ENCODE measurements around the gene CNBP.
"Not testable (repeated sequence)": the region's sequence is repeated elsewhere in the genome, so short reads cannot be mapped to it uniquely, and the experiment has no call there.

Gene CNBP

DNA sequence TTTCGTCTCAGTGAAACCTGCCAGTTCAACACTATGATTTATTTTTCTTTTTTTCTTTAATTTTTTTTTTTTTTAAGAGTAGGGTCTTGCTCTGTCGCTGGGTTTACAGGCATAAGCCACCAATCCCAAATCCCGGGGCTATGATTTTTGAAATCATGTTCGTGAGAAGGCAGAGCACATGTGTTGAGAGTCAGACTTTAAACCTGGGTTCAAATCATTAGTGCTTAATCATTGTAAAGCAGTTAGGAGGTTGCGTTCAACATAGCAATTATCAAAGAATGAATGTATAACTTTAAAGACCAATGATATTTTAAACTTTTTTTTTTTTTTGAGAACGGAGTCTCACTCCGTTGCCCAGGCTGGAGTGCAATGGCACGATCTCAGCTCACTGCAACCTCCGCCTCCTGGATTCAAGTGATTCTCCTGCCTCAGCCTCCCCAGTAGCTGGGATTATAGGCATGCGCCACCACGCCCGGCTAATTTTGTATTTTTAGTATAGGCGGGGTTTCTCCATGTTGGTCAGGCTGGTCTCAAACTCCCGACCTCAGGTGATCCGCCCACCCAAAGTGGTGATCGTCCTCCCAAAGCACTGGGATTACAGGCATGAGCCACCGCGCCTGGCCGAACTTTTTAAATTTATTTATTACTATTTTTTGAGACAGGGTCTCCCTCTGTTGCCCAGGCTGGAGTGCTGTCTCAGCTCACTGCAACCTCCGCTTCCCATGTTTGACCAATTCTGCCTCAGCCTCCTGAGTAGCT, 1.3 kb upstream of the CNBP start:
- DNase-seq = not testable (repeated sequence)

DNA sequence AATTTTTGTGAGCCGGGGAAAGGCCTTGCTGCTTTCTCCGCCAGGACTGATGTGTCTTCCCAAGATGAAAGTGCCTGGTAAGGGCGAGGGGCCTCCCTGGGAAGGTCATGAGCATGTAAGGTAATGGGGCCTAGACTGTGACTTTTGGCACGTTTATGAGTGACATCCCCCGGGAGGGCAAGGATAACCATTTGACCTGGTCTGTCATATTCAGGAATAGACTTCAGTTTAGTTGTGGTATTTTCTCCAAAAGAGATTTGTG, 631 bp upstream of the CNBP start:
- peak; percentile 17 for DNase-seq

DNA sequence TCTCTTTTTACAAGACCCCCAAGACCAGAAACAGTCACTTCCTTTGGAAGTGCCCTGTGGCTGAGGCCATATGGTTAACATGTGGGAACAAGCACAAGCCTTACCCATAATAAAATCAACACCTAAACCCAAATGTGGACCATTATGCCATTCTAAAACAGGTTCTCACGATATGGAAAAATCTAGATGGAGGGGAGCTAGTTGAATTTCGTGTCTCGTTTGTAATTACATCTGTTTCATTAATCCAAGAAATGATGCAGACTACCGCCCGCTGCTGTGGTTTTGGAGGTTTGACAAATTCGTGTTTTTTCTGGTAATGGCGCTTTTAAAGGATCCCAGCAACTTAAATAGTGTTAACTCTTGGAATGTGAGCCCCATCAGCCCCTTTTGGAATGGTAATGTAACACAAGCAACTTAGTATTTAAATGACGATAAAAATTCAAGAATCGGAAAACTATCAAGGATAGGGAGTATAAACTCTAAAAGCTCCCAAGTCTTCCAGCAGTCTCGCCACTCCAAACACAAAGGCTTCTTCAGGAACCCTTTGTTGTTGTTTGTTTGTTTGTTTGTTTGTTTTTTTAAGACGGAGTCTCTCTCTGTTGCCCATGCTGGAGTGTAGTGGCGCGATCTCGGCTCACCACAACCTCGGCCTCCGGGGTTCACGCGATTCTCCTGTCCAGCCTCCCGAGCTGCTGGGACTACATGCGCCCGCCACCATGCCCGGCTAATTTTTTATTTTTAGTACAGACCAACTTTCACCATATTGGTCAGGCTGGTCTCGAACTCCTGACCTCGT, 1.1 kb downstream of the CNBP start:
- DNase-seq = no peak

DNA sequence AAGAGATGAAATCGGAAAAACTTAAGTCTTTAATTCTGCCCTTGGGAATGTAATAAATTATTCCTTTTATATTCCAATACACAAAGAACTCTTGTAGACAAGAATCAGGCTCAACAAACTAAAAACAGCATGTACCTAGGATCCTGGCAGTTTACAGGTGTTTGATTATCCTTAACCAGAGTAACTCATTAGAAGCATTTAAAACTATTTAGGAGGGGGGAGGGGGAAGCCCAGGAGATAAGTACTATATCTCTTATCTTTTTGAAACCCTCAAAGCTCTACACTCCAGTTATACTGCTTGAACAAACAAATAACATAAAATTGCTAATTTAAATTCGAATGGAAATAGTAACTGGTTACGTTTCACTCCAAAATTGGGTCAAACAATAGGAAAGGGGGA, 1.9 kb downstream of the CNBP start:
- no peak for DNase-seq

DNA sequence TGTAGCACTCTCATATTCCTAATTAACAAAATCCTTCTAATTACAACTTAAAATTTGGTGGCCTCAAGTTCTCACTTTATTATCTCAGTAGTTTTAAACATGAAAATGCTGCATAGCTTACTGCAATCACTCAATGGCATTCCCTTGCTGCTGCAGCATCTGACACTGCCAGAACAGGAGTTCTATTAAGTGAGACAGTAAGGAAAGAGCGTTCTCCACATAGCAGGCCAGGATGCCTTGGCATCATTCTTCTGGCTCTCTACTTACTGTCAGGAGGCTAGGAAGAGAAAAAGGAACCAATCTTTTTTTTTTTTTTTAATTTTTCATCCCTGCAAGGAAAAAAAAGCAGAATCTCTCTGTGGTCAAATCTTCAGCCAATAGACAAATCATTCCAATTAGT, 3.2 kb downstream of the CNBP start:
- DNase-seq = no peak

DNA sequence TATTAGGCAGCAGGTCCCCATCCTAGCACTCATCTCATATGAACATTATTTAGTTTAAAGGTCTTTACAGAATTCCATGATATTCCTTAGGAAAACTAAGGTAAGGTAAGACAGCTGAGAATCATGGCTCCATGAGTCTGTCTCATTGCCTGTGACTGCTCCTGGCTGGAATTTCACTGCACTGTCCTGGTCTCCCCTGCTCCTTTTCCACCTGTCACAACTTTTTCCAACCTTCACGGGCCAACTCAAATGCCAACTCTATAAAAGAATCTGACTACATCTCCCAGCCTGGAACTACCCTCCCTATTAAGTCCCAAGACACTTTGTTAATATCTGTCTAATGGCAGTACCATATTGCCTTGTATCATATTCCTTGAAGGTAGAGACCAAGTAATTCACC, 7.6 kb downstream of the CNBP start:
- DNase-seq = no peak

DNA sequence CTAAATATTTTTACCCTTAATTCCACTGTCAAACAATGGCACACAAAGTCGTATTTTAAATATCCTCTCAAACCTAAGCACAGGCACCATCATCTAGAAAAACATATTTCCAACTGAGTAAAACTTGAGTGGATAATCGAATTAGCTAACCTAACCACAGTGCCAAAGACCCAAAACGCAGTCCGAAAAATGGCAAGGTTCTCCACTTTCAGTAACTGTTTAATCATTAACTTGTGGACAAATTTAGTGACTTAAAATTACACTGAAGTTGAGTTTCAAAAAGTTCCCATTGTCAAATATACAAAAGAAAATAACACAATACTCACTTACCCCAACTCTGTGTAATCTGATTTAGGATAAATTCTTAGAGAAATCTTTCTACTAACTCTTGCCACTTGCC, 10.0 kb downstream of the CNBP start:
- no peak for DNase-seq

DNA sequence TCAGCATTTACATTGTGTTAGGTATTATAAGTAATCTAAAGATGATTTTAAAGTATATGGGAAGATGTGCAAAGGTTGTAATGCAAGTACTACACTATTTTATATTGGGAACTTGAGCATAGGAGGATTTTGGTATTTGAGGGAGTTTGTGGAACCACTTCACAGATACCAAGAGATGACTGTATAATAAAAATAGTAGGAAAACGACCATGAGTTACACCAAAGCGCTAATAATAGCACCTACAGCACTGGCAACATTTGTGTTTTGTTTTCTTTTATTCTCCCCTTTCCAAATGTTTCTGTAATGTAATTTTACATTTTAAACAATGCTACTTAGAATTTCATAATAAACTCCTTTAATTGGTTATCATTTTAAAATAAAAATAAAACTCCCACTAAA, 10.5 kb downstream of the CNBP start:
- no peak for DNase-seq

DNA sequence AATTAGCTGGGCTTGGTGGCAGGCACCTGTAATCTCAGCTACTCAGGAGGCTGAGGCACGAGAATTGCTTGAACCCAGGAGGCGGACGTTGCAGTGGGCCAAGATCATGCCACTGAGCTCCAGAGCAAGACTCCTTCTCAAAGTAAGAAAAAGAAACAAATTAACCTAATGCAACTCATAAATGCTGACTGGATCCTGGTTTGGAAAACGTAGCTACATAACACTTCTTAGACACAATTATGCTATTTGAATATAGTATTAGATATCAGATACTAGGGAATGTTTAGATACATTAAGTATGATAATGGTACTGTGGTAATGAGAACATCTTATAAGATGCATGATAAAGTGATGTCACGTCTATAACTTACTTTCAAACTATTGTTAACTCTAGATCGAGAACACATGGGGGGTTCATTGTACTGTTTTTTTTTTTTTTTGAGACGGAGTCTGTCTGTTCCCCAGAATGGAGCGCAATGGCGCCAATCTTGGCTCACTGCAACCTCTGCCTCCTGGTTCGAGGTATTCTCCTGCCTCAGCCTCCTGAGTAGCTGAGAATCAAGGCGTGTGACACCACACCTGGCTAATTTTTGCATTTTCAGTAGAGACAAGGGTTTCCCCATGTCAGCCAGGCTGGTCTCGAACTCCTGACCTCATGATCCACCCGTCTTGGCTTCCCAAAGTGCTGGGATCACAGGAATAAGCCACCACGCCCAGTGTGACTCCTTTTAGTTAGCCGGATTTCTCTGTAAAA, 16.9 kb downstream of the CNBP start:
- DNase-seq = no peak

DNA sequence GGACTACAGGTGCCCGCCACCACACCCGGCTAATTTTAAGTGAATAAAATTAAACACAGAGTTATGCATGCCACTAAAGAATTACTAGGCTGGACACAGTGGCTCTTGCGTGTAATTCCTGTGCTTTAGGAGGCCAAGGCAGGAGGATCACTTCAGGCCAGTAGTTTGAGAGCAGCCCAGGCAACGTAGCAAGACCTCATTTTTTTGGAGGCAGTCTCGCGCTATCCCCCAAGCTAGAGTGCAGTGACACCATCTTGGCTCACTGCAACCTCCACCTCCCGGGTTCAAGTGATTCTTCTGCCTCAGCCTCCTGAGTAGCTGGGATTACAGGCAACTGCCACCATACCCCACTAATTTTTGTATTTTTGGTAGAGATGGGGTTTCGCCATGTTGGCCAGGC, 18.1 kb downstream of the CNBP start:
- DNase-seq = not testable (repeated sequence)

DNA sequence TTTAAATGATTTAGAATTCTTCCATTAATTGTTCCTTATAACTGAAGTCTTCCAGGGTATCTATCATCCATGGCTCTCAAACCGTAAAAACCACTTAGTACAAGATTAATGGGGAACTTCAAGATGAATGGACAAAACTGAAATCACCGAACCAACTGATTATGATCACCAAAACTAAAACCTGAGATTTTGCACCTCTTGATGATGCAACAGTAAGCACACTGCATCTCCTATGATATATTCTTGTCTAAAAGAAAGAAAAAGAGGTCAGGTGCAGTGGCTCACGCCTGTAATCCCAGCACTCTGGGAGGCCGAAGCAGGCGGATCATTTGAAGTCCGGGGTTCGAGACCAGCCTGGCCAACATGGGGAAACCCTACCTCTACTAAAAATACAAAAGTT, 19.2 kb downstream of the CNBP start:
- DNase-seq = no peak

DNA sequence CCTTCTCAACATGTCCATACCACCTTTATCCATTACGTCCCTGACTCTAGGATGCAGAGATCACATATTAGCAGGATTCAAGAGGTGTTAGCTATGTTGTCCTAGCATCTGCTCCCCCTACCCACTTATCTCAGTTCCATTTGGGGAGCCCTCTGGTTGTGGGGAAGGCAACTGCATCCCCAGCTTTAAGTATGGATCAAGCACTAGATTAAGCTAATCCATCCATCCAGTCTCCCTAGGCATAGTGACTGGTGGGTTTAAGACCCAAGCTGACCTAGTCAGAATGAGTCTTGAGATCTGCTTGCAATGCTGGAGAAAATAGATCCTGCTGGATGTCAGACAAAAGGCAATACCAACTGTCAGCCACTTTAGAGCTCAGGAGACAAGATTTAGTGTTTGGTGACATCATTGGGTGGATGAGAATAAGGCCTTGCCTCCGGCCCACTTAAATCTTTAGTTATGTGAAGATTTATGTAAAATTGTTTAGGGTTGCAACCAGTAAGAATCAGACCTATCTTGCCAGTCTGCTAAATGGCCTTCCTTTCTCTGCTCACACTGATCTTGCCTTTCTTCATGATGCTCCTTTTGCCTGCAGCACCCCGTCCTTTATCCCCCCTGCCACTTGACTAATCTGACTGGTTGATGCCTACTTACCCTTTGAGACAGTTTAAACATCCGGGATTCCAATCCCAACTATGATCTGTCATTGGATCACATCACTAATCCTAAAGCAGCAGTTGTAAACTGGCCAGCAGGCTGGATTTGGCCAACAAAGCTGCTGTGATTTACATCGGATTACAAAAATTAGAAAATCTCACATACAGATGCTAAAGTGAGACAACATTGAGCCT, 20.7 kb downstream of the CNBP start:
- no peak for DNase-seq

DNA sequence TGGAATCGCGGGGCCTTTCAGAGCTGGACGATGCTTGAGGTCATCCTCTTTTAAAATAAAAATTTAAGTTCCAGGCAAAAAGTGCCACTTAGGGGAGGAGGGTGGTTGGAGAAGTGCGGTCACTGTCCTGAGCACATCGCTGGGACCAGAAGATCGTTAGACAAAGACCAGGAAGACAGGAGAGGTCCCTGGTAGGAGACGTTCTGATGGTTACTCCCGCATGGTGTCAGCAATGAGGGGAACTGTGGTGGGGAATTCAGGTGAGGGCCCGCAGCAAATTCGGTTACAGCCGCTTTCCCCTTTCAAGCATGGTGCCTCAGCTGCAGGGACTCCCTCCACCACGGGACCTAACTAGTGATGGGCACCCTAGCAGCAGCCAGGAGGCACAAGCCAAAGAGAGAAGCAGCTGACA, 21.8 kb downstream of the CNBP start:
- no peak for DNase-seq

DNA sequence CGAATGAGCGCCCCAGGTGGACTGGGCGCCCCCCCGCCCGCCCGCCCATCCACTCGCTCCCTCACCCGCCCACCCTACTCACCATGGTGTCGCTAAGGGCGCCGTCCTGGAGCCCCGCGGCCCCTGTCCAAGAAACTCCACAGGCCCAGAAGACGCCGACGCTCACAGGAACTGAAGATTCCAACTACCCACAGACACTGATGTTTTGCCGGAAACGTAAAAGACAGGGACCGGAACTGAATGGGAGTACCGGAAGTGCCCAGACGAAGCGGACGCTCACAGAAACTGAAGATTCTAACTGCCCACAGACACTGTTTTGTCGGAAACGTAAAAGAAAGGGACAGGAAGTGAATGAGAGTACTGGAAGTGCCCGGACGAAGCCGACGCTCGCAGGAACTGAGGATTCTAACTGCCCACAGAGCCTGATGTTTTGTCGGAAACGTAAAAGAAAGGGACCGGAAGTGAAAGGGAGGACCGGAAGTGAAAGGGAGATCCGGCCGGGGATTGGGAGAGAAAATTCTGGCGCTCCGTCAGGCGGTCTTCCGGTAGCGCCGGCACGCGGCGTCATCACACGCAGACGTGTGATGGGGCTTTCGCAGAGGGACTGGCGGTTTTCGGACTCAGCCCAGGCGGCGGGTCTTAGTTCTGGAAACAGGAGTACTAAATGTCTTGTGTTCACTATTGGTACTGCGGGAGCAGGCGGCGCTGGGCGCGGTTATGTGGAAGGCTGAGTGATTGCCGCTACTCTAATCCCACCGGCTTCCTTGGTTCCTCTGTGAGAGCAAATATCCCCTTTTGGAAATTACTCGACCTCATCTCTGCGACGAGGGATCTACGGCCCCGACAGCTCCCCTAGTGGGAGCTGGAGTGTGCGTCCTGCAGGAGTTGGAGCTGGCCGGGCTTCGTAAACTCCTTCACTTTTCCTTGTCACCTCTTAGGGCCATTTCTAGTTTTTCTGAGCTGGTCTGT, 22.5 kb downstream of the CNBP start, which contains the start of gene ISY1:
ISY1 (minus strand) TSS at position 173 of the 969 bp plus-strand sequence; CDS start at position 85, 88 bp downstream.
- peak; percentile 81 for DNase-seq

DNA sequence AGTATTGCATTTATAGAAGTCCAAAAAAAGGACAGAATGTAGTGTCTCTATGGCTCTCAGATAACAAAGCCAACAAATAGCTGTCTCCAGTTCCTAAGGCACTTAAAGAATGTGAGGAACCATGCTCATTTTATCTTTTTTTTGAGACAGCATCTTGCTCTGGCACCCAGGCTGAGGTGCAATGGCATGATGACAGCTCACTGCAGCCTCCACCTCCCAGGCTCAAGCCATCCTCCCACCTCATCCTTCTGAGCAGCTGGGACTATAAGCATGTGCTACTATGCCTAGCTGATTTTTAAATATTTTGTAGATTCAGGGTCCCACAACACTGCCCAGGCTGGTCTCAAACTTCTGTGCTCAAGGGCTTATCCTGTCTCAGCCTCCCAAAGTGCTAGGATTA, 38.9 kb downstream of the CNBP start:
- DNase-seq = no peak

DNA sequence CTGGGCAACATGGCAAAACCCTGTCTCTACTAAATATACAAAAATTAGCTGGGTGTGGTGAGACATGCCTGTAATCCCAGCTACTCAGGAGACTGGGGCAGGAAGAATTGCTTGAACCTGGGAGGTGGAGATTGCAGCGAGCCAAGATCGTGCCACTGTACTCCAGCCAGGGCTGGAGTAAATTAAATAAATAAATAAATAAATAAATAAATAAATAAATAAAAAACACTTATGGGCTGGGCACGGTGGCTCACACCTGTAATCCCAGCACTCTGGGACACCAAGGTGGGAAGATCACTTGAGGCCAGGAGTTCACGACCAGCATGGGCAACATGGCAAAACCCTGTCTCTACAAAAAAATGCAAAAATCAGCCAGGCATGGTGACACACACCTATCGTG, 42.7 kb downstream of the CNBP start:
- not testable (repeated sequence) for DNase-seq

DNA sequence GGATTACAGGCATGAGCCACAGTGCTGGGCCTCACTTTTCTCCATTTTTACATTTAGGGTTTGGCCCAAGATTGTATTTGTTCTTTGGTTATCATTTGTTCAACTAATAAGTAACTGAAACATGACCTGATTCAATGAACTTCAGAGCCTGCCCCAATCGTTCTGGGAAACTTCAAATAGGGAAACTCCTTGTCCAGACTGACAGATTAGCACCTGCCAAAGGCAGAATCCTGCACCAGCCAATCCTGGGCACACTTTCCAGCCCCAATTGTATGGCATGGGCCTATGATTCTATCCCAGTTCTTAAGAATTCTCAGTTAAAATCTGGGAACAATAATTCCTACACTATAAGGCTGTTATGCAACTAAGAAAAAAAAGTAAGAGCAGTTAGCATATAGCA, 43.8 kb downstream of the CNBP start:
- DNase-seq = no peak

DNA sequence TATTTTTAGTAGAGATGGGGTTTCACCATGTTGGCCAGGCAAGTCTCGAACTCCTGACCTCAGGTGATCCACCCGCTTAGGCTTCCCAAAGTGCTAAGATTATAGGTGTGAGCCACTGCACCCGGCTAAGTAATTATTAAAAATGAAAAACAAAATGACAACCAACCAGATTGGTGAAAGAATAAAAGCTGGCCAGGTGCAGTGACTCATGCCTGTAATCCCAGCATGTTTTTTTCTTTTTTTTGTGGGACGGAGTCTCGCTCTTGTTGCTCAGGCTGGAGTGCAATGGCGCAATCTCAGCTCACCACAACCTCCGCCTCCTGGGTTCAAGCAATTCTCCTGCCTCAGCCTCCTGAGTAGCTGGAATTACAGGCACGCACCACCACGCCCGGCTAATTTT, 47.4 kb downstream of the CNBP start:
- not testable (repeated sequence) for DNase-seq

DNA sequence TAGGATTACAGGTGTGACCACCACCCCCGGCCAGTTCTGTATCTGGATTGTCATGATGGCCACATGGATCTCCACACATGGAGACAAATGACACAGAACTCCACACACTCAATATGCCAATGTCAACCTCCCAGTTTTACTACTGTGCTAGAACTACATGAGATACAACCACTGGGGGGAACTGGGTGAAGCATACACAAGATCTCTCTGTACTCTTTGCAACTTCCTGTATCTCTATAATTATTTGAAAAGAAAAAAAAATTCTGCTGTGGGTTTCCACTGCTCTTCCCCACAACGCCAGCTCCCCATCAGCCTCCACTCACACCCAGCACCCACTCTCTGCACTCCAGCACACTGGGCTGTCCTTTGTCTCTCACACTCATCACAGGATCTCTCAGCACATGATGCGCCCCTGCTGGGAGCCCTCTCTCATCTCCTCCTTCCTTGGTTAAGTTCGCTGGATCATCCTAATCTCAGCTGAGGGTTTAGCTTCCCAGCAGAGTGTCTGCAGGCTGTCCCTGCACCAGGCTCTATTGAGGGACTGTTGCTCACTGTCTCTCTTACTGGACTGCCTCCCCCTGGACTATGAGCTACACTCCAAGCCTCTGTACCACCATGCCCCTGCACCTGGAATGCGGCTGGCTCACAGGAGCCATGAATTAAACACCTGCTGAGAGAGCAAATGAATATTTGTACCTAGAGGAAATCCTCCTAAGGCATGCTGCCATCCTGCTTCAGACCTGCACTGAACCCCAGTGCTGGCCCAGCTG, 51.4 kb downstream of the CNBP start:
- no peak for DNase-seq

DNA sequence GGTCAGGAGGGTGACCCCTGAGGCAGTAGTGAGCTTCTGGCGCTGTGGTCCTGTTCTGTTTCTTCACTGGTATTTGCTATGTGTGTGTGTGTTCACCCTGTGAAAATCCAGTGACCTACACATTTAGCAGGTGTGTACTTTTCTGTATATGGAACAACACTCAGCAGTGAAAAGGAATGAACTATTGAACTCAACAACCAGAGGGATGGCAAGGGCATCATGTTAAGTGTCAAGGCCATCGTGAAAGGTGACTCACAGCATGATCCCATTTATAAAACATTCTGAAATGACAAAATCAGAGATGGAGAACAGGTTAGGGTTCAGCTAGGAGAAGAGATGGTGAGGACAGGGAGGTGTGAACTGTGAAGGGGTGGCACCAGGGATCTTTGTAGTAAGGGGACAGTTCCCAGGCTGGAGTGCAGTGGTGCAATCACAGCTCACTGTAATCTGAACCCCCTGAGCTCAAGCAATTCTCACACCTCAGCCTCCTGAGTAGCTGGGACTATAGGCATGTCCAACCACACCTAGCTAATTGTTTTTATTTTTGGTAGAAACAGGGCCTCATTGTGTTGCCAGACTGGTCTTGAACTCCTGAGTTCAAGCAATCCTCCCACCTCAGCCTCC, 52.1 kb downstream of the CNBP start:
- DNase-seq = no peak
